Measurements from ENCODE around the gene TMEM164. TPM values are rescaled to one million over a fixed set of nuclear protein-coding genes. Genes with fewer than 3 reads are reported as not detected.

Gene TMEM164
- total and polyA plus RNA-seq, 10 of the 15 experiments (the other 5 are each of a cell fraction or from before 2014, with no cell fraction given) = 0.61 to 18.3 (median 7.0) TPM

GRCh38 chrX:110015915-110016314 lies 13.0 kb downstream of the TMEM164 start (continued):
- TF ChIP-seq NFIC (IDR thresholded peaks at IDR 0.05; ENCODE audit: low read depth, low read length) (no peak), SIX5 (IDR thresholded peaks at IDR 0.05; ENCODE audit: low read depth, low read length, severe bottlenecking) (no peak), GATAD2B (conservative IDR thresholded peaks at IDR 0.05; ENCODE audit: low read depth) (no peak), RBBP5 (conservative IDR thresholded peaks at IDR 0.05) (no peak), FOS (IDR thresholded peaks at IDR 0.05; ENCODE audit: borderline replicate concordance, extremely low read depth, insufficient read length) (no peak), KLF5 (IDR thresholded peaks at IDR 0.05; ENCODE audit: partially characterized antibody) (no peak)
- TF ChIP-seq, protein P1, sequence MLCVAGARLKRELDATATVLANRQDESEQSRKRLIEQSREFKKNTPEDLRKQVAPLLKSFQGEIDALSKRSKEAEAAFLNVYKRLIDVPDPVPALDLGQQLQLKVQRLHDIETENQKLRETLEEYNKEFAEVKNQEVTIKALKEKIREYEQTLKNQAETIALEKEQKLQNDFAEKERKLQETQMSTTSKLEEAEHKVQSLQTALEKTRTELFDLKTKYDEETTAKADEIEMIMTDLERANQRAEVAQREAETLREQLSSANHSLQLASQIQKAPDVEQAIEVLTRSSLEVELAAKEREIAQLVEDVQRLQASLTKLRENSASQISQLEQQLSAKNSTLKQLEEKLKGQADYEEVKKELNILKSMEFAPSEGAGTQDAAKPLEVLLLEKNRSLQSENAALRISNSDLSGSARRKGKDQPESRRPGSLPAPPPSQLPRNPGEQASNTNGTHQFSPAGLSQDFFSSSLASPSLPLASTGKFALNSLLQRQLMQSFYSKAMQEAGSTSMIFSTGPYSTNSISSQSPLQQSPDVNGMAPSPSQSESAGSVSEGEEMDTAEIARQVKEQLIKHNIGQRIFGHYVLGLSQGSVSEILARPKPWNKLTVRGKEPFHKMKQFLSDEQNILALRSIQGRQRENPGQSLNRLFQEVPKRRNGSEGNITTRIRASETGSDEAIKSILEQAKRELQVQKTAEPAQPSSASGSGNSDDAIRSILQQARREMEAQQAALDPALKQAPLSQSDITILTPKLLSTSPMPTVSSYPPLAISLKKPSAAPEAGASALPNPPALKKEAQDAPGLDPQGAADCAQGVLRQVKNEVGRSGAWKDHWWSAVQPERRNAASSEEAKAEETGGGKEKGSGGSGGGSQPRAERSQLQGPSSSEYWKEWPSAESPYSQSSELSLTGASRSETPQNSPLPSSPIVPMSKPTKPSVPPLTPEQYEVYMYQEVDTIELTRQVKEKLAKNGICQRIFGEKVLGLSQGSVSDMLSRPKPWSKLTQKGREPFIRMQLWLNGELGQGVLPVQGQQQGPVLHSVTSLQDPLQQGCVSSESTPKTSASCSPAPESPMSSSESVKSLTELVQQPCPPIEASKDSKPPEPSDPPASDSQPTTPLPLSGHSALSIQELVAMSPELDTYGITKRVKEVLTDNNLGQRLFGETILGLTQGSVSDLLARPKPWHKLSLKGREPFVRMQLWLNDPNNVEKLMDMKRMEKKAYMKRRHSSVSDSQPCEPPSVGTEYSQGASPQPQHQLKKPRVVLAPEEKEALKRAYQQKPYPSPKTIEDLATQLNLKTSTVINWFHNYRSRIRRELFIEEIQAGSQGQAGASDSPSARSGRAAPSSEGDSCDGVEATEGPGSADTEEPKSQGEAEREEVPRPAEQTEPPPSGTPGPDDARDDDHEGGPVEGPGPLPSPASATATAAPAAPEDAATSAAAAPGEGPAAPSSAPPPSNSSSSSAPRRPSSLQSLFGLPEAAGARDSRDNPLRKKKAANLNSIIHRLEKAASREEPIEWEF (IDR thresholded peaks at IDR 0.05; ENCODE audit: insufficient replicate concordance, low read depth, low read length) = no peak

- BruUV-seq (replicated peaks) = no TSS peak
- no peaks in the 10 kb centered on the region for H3K9me3 ChIP-seq (replicated peaks; ENCODE audit: control insufficient read depth, insufficient read depth, low read length)
- peaks cover 0 to 1% of the 10 kb centered on the region in 2 experiments; a peak in 2 of 4 replicates for H3K36me3 ChIP-seq (ENCODE audit: control insufficient read depth in 2 of 2, insufficient read depth in 2 of 2, low read length in 1 of 2)
- ChIA-PET RAD21 (ENCODE audit: unreplicated experiment) (interaction anchor here (1.7 kb wide), 1 partner anchor 18 kb away, joined by 4 read pairs; the partner anchor contains the start of gene TMEM164), POLR2A (no interaction called here), CTCF (interaction anchor here (1.2 to 1.3 kb wide), 2 partner anchors 12 to 126 kb away, joined by 3 to 4 read pairs; no protein-coding TSS in a partner anchor), SMC1A (ENCODE audit: uncharacterized antibody, unreplicated experiment) (interaction anchor here (0.7 to 1.0 kb wide), 2 partner anchors 11 to 29 kb away, joined by 3 to 4 read pairs; no protein-coding TSS in a partner anchor)
- H3K27ac ChIP-seq (ENCODE audit: control insufficient read depth, insufficient read depth) = no peak overlapping the region
- no peak overlapping the region for H3K4me2 ChIP-seq (ENCODE audit: control insufficient read depth, insufficient read depth)
- FAIRE-seq (no peak), ATAC-seq (no peak), DNase-seq (ENCODE audit: low read depth, low spot score) (no peak)
- intact Hi-C loops (cut with micrococcal nuclease; ENCODE audit: unreplicated experiment) = no loop called here
- H3K4me1 ChIP-seq (ENCODE audit: control insufficient read depth, insufficient read depth, low read length) = peaks cover 4% of the 10 kb centered on the region; the same call in 1 of the 2 replicates
- H3K79me2 ChIP-seq (ENCODE audit: control insufficient read depth, insufficient read depth, low read length) = no peaks in the 10 kb centered on the region
- no peaks in the 10 kb centered on the region for H4K20me1 ChIP-seq (ENCODE audit: control insufficient read depth, insufficient read depth)
- H3K4me3 ChIP-seq = no peak overlapping the region
- no peak overlapping the region for H2AFZ ChIP-seq (ENCODE audit: control insufficient read depth, low read depth, low read length)
- H3K27me3 ChIP-seq (replicated peaks in 1 of 2; ENCODE audit: control insufficient read depth in 2 of 2, insufficient read depth in 2 of 2, low read length in 1 of 2) = no peaks in the 10 kb centered on the region
- in situ Hi-C loops (cut with MboI) = no loop called here
- H3K9ac ChIP-seq (ENCODE audit: control insufficient read depth, insufficient read depth, low read length) = no peak overlapping the region
- WGBS (ENCODE audit: insufficient coverage, insufficient replicate concordance, low lambda C conversion rate, missing lambda C conversion rate) = 80% methylated on average over 1 of the region's 1 CpG
- TF ChIP-seq SREBF2 (IDR thresholded peaks at IDR 0.05; ENCODE audit: low read length) (no peak), PKNOX1 (IDR thresholded peaks at IDR 0.05) (no peak), POLR2AphosphoS5 (IDR thresholded peaks at IDR 0.05; ENCODE audit: low read length) (no peak), EZH2 (IDR thresholded peaks at IDR 0.05; ENCODE audit: borderline replicate concordance, control insufficient read depth, low read depth, low read length) (no peak), E2F8 (IDR thresholded peaks at IDR 0.05; ENCODE audit: low read depth, partially characterized antibody) (no peak)
These were observed 17.6 kb downstream of the TMEM164 start for GRCh38 chrX:110020536-110020935.

All from GM12878 (cell line).